SK-N-SH treated with all-trans-retinoic acid at 6 μM for 48 hours (cell line): Measurements from ENCODE around the gene VAMP1.
"Not testable (repeated sequence)": the region's sequence is repeated elsewhere in the genome, so short reads cannot be mapped to it uniquely, and the experiment has no call there.

Experiments used
- ATAC-seq: fragments of 200-7000 bp; cut with Tn5 transposase; 3 replicates; pipeline ENCODE4 v1.9.1; 2020; ENCODE audit warnings: mild to moderate bottlenecking, moderate library complexity
- ARNTL ChIP-seq: fragments of 450-650 bp; formaldehyde crosslinking; IDR thresholded peaks from 2 replicates; pipeline ENCODE4 v1.5.0; 2020; ENCODE audit warnings: low read depth, mild to moderate bottlenecking, moderate library complexity, borderline replicate concordance
- BACH2 ChIP-seq: fragments of 250-450 bp; sonication (Bioruptor Pico); IDR thresholded peaks from 2 replicates; pipeline ENCODE4 v1.9.0; 2021; ENCODE audit warnings: mild to moderate bottlenecking, borderline replicate concordance
- CSDC2 ChIP-seq: fragments of 250-450 bp; sonication (Bioruptor Pico); IDR thresholded peaks from 2 replicates; pipeline ENCODE4 v1.5.0; 2020; ENCODE audit warnings: mild to moderate bottlenecking, moderate library complexity
- ESRRG ChIP-seq: fragments of 250-450 bp; sonication (Bioruptor Pico); IDR thresholded peaks from 2 replicates; pipeline ENCODE4 v1.6.1; 2021; ENCODE audit warnings: mild to moderate bottlenecking
- GLIS3 ChIP-seq: fragments of 250-450 bp; sonication (Bioruptor Pico); IDR thresholded peaks from 2 replicates; pipeline ENCODE4 v1.5.0; 2020; ENCODE audit warnings: mild to moderate bottlenecking, moderate library complexity
- OSR1 ChIP-seq: fragments of 250-450 bp; sonication (Bioruptor Pico); IDR thresholded peaks from 2 replicates; pipeline ENCODE4 v1.8.0; 2022; ENCODE audit warnings: moderate library complexity, mild to moderate bottlenecking, inconsistent platforms
- PPARA ChIP-seq: fragments of 250-450 bp; sonication (Bioruptor Pico); IDR thresholded peaks from 2 replicates; pipeline ENCODE4 v1.5.0; 2020; ENCODE audit warnings: mild to moderate bottlenecking, borderline replicate concordance
- SNAI2 ChIP-seq: fragments of 250-450 bp; sonication (Bioruptor Pico); IDR thresholded peaks from 2 replicates; pipeline ENCODE4 v1.5.0; 2020; ENCODE audit warnings: mild to moderate bottlenecking, moderate library complexity
- TCF4 ChIP-seq: fragments of 250-450 bp; sonication (Bioruptor Pico); IDR thresholded peaks from 2 replicates; pipeline ENCODE4 v1.8.0; 2021; ENCODE audit warnings: mild to moderate bottlenecking, moderate library complexity, borderline replicate concordance
- TOX ChIP-seq: fragments of 250-450 bp; sonication (Bioruptor Pico); IDR thresholded peaks from 2 replicates; pipeline ENCODE4 v1.8.0; 2021; ENCODE audit warnings: mild to moderate bottlenecking, moderate library complexity, borderline replicate concordance
- ZC3H10 ChIP-seq: fragments of 250-450 bp; sonication (Bioruptor Pico); IDR thresholded peaks from 2 replicates; pipeline ENCODE4 v1.5.1; 2021; ENCODE audit warnings: mild to moderate bottlenecking, moderate library complexity
- ZFP3 ChIP-seq: fragments of 250-450 bp; sonication (Bioruptor Pico); IDR thresholded peaks from 2 replicates; pipeline ENCODE4 v1.5.0; 2020; ENCODE audit warnings: mild to moderate bottlenecking, moderate library complexity
- ZFP30 ChIP-seq: fragments of 450-650 bp; formaldehyde crosslinking; IDR thresholded peaks from 2 replicates; pipeline ENCODE4 v1.5.0; 2022; ENCODE audit warnings: mild to moderate bottlenecking, moderate library complexity
- ZNF70 ChIP-seq: fragments of 450-650 bp; formaldehyde crosslinking; IDR thresholded peaks from 2 replicates; pipeline ENCODE4 v1.5.0; 2020; ENCODE audit warnings: mild to moderate bottlenecking, moderate library complexity
- ZNF8 ChIP-seq: fragments of 450-650 bp; formaldehyde crosslinking; IDR thresholded peaks from 2 replicates; pipeline ENCODE4 v1.5.0; 2020; ENCODE audit warnings: mild to moderate bottlenecking, moderate library complexity
- TF ChIP-seq, protein P1 (sequence below): fragments of 250-450 bp; sonication (Bioruptor Pico); IDR thresholded peaks from 2 replicates; pipeline ENCODE4 v1.8.0; 2020; ENCODE audit warnings: mild to moderate bottlenecking, moderate library complexity, borderline replicate concordance
- TF ChIP-seq, protein P2 (sequence below): fragments of 250-450 bp; sonication (Bioruptor Pico); IDR thresholded peaks from 2 replicates; pipeline ENCODE4 v1.8.0; 2021; ENCODE audit warnings: low read depth, mild to moderate bottlenecking, moderate library complexity, borderline replicate concordance
- TF ChIP-seq, protein P3 (sequence below): fragments of 250-450 bp; sonication (Bioruptor Pico); IDR thresholded peaks from 2 replicates; pipeline ENCODE4 v1.5.1; 2020; ENCODE audit warnings: low read depth, mild to moderate bottlenecking, moderate library complexity
- TF ChIP-seq, protein P4 (sequence below): fragments of 250-450 bp; sonication (Bioruptor Pico); IDR thresholded peaks from 2 replicates; pipeline ENCODE4 v1.5.0; 2020; ENCODE audit warnings: mild to moderate bottlenecking, moderate library complexity
- TF ChIP-seq, protein P5 (sequence below): fragments of 250-450 bp; sonication (Bioruptor Pico); IDR thresholded peaks from 2 replicates; pipeline ENCODE4 v1.5.1; 2021; ENCODE audit warnings: mild to moderate bottlenecking, moderate library complexity

The VAMP1 gene

DNA sequence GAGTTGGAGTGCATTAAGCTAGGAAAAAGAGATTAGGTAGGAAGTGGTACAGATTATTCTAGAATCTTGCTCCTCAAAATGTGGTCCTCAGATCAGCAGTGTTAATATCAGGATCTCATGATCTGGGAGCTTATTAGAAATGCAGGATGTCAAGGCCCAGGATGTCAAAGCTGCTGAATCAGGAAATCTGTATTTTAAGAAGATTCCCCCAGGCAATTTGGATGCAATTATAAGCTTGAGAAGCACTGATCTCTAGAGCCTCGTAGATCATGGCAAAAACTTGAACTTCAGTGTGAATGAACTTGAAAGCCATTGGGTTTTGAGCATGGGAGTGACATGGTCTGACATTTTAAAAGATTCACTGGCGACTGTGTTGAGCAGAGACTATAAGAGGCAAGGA is 30.0 kb upstream of the VAMP1 start:
- TF ChIP-seq ZNF70 (CRISPR knock-in tag), result no peak
- no peak for TF ChIP-seq TOX (CRISPR knock-in tag)
- TF ChIP-seq ZC3H10 (CRISPR knock-in tag), result no peak
- no peak for TF ChIP-seq GLIS3 (CRISPR knock-in tag)
- no peak for ATAC-seq

DNA sequence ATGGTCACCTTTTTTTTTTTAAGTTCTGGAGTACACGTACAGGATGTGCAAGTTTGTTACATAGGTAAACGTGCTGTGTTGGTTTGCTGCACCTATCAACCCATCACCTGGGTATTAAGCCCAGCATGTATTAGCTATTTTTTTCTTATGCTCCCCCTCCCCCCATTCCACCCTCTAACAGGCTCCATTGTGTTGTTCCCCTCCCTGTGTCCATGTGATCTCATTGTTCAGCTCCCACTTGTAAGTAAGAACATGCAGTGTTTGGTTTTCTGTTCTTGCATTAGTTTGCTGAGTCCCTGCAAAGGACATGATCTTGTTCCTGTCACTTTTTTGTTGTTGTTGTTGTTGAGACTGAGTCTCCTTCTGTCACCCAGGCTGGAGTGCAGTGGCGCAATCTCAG is 26.8 kb upstream of the VAMP1 start:
- not testable (repeated sequence) for ATAC-seq

DNA sequence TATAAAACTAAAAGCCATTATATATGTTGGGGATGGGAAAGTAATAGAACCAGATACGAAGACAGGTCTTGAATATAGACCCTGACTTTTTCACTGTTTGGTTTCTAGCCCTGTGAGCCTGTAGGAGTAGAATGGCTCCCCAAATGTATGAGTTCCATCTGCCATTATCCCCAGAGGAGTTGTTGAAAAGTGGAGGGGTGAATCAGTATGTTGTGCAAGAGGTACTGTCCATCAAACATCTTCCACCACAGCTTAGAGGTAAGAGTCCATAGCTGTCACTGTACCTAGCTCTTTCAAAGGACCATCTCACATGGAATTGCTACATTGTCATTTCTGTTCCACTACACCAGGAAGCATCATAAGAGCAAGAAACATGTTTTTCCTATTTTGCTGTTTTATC is 24.5 kb upstream of the VAMP1 start:
- no peak for ATAC-seq
- TF ChIP-seq, protein P1, sequence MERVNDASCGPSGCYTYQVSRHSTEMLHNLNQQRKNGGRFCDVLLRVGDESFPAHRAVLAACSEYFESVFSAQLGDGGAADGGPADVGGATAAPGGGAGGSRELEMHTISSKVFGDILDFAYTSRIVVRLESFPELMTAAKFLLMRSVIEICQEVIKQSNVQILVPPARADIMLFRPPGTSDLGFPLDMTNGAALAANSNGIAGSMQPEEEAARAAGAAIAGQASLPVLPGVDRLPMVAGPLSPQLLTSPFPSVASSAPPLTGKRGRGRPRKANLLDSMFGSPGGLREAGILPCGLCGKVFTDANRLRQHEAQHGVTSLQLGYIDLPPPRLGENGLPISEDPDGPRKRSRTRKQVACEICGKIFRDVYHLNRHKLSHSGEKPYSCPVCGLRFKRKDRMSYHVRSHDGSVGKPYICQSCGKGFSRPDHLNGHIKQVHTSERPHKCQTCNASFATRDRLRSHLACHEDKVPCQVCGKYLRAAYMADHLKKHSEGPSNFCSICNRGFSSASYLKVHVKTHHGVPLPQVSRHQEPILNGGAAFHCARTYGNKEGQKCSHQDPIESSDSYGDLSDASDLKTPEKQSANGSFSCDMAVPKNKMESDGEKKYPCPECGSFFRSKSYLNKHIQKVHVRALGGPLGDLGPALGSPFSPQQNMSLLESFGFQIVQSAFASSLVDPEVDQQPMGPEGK (CRISPR knock-in tag), result no peak
- TF ChIP-seq SNAI2 (no peak), ZNF8 (no peak), ZNF70 (CRISPR knock-in tag) (no peak), ZFP30 (CRISPR knock-in tag) (no peak), TOX (CRISPR knock-in tag) (no peak), ARNTL (CRISPR knock-in tag) (no peak)
- TF ChIP-seq, protein P2, sequence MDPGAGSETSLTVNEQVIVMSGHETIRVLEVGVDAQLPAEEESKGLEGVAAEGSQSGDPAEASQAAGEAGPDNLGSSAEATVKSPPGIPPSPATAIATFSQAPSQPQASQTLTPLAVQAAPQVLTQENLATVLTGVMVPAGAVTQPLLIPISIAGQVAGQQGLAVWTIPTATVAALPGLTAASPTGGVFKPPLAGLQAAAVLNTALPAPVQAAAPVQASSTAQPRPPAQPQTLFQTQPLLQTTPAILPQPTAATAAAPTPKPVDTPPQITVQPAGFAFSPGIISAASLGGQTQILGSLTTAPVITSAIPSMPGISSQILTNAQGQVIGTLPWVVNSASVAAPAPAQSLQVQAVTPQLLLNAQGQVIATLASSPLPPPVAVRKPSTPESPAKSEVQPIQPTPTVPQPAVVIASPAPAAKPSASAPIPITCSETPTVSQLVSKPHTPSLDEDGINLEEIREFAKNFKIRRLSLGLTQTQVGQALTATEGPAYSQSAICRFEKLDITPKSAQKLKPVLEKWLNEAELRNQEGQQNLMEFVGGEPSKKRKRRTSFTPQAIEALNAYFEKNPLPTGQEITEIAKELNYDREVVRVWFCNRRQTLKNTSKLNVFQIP (CRISPR knock-in tag), result no peak
- TF ChIP-seq, protein P3, sequence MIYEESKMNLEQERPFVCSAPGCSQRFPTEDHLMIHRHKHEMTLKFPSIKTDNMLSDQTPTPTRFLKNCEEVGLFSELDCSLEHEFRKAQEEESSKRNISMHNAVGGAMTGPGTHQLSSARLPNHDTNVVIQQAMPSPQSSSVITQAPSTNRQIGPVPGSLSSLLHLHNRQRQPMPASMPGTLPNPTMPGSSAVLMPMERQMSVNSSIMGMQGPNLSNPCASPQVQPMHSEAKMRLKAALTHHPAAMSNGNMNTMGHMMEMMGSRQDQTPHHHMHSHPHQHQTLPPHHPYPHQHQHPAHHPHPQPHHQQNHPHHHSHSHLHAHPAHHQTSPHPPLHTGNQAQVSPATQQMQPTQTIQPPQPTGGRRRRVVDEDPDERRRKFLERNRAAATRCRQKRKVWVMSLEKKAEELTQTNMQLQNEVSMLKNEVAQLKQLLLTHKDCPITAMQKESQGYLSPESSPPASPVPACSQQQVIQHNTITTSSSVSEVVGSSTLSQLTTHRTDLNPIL (CRISPR knock-in tag), result no peak
- TF ChIP-seq, protein P4, sequence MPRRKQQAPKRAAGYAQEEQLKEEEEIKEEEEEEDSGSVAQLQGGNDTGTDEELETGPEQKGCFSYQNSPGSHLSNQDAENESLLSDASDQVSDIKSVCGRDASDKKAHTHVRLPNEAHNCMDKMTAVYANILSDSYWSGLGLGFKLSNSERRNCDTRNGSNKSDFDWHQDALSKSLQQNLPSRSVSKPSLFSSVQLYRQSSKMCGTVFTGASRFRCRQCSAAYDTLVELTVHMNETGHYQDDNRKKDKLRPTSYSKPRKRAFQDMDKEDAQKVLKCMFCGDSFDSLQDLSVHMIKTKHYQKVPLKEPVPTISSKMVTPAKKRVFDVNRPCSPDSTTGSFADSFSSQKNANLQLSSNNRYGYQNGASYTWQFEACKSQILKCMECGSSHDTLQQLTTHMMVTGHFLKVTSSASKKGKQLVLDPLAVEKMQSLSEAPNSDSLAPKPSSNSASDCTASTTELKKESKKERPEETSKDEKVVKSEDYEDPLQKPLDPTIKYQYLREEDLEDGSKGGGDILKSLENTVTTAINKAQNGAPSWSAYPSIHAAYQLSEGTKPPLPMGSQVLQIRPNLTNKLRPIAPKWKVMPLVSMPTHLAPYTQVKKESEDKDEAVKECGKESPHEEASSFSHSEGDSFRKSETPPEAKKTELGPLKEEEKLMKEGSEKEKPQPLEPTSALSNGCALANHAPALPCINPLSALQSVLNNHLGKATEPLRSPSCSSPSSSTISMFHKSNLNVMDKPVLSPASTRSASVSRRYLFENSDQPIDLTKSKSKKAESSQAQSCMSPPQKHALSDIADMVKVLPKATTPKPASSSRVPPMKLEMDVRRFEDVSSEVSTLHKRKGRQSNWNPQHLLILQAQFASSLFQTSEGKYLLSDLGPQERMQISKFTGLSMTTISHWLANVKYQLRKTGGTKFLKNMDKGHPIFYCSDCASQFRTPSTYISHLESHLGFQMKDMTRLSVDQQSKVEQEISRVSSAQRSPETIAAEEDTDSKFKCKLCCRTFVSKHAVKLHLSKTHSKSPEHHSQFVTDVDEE (CRISPR knock-in tag), result no peak

DNA sequence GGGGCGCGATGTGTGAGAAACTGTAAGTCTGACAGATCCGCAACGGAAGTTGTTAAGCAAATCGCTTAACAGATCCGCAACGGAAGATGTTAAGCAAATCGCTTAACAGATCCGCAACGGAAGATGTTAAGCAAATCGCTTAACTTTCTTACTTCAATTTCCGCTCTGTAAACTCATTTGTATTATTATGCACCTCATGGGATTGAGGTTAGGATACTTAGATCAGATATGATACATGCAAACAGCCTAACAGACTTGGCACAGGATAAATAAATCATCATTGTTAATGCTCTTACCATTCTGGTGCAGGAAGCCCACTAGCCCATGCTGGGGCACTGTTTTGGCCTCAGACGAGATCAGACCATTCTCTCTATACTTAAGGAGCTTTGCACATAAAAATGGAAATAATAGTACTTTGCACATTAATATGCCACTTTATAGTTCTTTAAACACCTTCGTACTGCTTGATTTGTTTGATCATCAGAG is 23.8 kb upstream of the VAMP1 start:
- ATAC-seq, result peak; percentile 6; the same call in 1 of the 3 replicates
- no peak for TF ChIP-seq TCF4
- TF ChIP-seq, protein P3 (CRISPR knock-in tag), result no peak
- no peak for TF ChIP-seq ZFP3 (CRISPR knock-in tag)
- TF ChIP-seq ZC3H10 (CRISPR knock-in tag), result no peak
- TF ChIP-seq, protein P2 (CRISPR knock-in tag), result no peak
- TF ChIP-seq ZFP30 (CRISPR knock-in tag), result no peak
- no peak for TF ChIP-seq PPARA (CRISPR knock-in tag)
- TF ChIP-seq BACH2, result no peak
- no peak for TF ChIP-seq OSR1 (CRISPR knock-in tag)
- TF ChIP-seq ESRRG, result no peak
- no peak for TF ChIP-seq ZNF70 (CRISPR knock-in tag)
- TF ChIP-seq TOX (CRISPR knock-in tag), result no peak
- TF ChIP-seq SNAI2, result no peak
- TF ChIP-seq, protein P4 (CRISPR knock-in tag), result no peak
- TF ChIP-seq, protein P5, sequence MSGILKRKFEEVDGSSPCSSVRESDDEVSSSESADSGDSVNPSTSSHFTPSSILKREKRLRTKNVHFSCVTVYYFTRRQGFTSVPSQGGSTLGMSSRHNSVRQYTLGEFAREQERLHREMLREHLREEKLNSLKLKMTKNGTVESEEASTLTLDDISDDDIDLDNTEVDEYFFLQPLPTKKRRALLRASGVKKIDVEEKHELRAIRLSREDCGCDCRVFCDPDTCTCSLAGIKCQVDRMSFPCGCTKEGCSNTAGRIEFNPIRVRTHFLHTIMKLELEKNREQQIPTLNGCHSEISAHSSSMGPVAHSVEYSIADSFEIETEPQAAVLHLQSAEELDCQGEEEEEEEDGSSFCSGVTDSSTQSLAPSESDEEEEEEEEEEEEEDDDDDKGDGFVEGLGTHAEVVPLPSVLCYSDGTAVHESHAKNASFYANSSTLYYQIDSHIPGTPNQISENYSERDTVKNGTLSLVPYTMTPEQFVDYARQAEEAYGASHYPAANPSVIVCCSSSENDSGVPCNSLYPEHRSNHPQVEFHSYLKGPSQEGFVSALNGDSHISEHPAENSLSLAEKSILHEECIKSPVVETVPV (CRISPR knock-in tag), result no peak
- TF ChIP-seq GLIS3 (CRISPR knock-in tag), result no peak
- no peak for TF ChIP-seq CSDC2 (CRISPR knock-in tag)
